Keratinocyte (primary cell): ENCODE data around the gene MALRD1.

Experiments
- EZH2 ChIP-seq: IDR thresholded peaks from one replicate; pipeline ENCODE4 v1.6.1; 2012; ENCODE audit warnings: inconsistent platforms, mild to moderate bottlenecking, low read length, moderate library complexity
- TF ChIP-seq, protein P1 (sequence below), 3 experiments: IDR thresholded peaks in 1 of 3; conservative IDR thresholded peaks in 1 of 3; optimal IDR thresholded peaks in 1 of 3; 2 replicates in 2 of 3; 3 replicates in 1 of 3; pipeline versions ENCODE3 to v1.5.1; 2011; ENCODE audit warnings: low read length in 3 of 3, mild to moderate bottlenecking in 3 of 3, moderate library complexity in 2 of 3, control low read depth in 1 of 3, inconsistent platforms in 1 of 3; ENCODE audit not compliant: insufficient read depth in 2 of 3; ENCODE audit errors: extremely low read depth in 1 of 3

DNA sequence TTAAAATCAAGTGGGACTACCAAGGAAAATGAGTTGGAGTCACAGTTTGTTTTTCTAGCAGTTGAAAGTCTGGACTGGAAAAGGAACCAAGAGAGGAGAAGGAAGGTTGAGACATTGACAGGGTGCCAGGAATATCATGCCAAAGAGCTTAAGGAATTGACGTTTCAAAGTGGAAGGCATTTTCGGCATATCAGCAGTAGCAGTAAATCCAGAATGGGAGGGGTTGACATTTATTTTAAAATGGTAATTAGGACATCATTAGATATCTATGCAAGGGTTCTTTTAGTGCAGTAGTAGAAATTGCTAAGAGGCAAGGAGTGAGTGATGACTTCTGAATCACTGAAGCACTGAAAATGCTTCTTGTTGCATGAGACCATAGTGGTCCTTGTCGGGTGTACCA is 431.8 kb downstream of the MALRD1 start:
- TF ChIP-seq, protein P1, sequence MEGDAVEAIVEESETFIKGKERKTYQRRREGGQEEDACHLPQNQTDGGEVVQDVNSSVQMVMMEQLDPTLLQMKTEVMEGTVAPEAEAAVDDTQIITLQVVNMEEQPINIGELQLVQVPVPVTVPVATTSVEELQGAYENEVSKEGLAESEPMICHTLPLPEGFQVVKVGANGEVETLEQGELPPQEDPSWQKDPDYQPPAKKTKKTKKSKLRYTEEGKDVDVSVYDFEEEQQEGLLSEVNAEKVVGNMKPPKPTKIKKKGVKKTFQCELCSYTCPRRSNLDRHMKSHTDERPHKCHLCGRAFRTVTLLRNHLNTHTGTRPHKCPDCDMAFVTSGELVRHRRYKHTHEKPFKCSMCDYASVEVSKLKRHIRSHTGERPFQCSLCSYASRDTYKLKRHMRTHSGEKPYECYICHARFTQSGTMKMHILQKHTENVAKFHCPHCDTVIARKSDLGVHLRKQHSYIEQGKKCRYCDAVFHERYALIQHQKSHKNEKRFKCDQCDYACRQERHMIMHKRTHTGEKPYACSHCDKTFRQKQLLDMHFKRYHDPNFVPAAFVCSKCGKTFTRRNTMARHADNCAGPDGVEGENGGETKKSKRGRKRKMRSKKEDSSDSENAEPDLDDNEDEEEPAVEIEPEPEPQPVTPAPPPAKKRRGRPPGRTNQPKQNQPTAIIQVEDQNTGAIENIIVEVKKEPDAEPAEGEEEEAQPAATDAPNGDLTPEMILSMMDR (optimal IDR thresholded peaks at IDR 0.05 in 1 of 3, IDR thresholded peaks at IDR 0.05 in 1 of 3, conservative IDR thresholded peaks at IDR 0.05 in 1 of 3; ENCODE audit: extremely low read depth in 1 of 3, insufficient read depth in 2 of 3, low read length in 3 of 3), result no peak
- TF ChIP-seq EZH2, result no peak
